ENCODE results near the gene ZNF362.
"Not testable (repeated sequence)": the region's sequence is repeated elsewhere in the genome, so short reads cannot be mapped to it uniquely, and the experiment has no call there.

The ZNF362 gene

DNA sequence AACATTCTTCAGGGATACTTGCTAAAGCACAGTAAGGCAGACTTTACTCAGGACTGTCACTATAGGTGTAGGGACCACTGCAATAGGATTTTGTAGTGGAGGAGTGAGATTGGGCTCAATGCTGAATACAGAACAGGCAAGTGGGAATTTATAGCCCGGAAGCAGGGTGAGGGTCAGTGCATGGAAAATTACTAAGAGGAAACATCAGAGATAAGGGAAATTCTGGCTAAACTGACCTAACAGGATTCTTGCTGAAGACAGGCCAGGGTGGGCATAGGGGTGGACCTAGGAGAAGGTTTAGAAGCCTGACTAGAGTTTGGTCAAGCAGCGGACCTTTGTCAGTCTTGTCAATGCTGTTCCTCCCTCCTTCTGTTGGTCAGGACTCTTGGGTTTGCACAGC is 20.8 kb upstream of the ZNF362 start:
- no peak for DNase-seq (ENCODE audit: low read depth)
- no peak overlapping the region for H3K4me3 ChIP-seq (ENCODE audit: low read length)
- TF ChIP-seq CTCF (conservative IDR thresholded peaks at IDR 0.05; ENCODE audit: low read length), result no peak

- no peak overlapping the region for H3K4me3 ChIP-seq (ENCODE audit: low read length)
- DNase-seq (ENCODE audit: low read depth), result no peak
- TF ChIP-seq CTCF (conservative IDR thresholded peaks at IDR 0.05; ENCODE audit: low read length), result no peak
These were observed 19.8 kb upstream of the ZNF362 start for GRCh38 chr1:33236498-33236897.

GRCh38 chr1:33237579-33237978 is 18.7 kb upstream of the ZNF362 start:
- TF ChIP-seq CTCF (conservative IDR thresholded peaks at IDR 0.05; ENCODE audit: low read length), result no peak

GRCh38 chr1:33238194-33238724 is 18.0 kb upstream of the ZNF362 start:
- not testable (repeated sequence) for H3K4me3 ChIP-seq (ENCODE audit: low read length); DNase-seq (ENCODE audit: low read depth)

More at GRCh38 chr1:33237579-33237978, 18.7 kb upstream of the ZNF362 start:
- no peak for DNase-seq (ENCODE audit: low read depth)
- no peak overlapping the region for H3K4me3 ChIP-seq (ENCODE audit: low read length)

DNA sequence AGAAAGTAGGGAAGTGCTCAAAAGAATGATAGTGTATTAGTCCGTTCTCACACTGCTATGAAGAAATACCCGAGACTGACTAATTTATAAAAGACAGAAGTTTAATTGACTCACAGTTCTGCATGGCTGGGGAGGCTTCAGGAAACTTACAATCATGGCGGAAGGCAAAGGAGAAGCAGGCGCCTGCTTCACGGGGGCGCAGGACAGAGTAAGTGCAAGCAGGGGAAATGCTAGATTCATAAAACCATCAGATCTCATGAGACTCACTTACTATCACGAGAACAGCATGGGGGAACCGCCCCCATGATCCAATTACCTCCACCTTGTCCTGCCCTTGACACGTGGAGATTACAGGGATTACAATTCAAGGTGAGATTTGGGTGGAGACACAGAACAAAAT is 16.9 kb upstream of the ZNF362 start:
- not testable (repeated sequence) for H3K4me3 ChIP-seq (ENCODE audit: low read length); DNase-seq (ENCODE audit: low read depth)

- TF ChIP-seq CTCF (conservative IDR thresholded peaks at IDR 0.05; ENCODE audit: low read length), result no peak
- peak; percentile 18 for DNase-seq (ENCODE audit: low read depth)
- H3K4me3 ChIP-seq (ENCODE audit: low read length), result no peak overlapping the region
These were observed 14.4 kb upstream of the ZNF362 start for GRCh38 chr1:33241866-33242265.

DNA sequence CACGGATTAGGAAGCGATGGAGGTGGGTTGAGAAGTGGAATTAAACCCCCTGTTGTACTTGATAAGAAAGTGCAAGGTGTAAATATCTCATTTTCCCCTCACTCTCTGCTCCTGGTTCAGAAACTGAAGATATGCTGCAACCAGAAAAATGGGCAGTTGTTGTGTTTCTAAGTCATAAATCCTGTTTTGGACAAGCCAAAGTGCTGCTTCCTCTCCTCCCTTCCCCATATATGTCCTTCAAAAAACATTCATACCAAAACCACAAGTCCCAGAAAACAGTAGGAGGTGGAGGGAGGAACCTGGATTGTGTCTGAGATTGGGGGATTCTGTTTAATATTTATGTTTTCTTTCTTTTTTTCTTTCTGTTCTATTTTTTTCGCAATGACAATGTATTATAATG is 13.6 kb upstream of the ZNF362 start:
- TF ChIP-seq CTCF (conservative IDR thresholded peaks at IDR 0.05; ENCODE audit: low read length), result no peak
- no peak overlapping the region for H3K4me3 ChIP-seq (ENCODE audit: low read length)
- no peak for DNase-seq (ENCODE audit: low read depth)

GRCh38 chr1:33244143-33244808 is 12.0 kb upstream of the ZNF362 start:
- no peak for TF ChIP-seq CTCF (conservative IDR thresholded peaks at IDR 0.05; ENCODE audit: low read length)
- peak; percentile 35 for DNase-seq (ENCODE audit: low read depth)
- no peak overlapping the region for H3K4me3 ChIP-seq (ENCODE audit: low read length)

Data from AG10803 (cell line).